Esophagus muscularis mucosa (tissue), 4 donors: ENCODE data around the gene PIR. TPM values are rescaled to one million over a fixed set of nuclear protein-coding genes. Genes with fewer than 3 reads are reported as not detected.

Source experiments
- DNase-seq: peaks from one replicate; pipeline ENCODE4 v3.0.0-alpha.2; 2017; ENCODE audit errors: extremely low spot score
- H3K27ac ChIP-seq, 4 donors: fragments of 200-600 bp; sonication (generic); replicated peaks in 1 of 4; 1 replicate in 3 of 4; 2 replicates in 1 of 4; pipeline ENCODE4 v1.5.1; 2016 to 2019; ENCODE audit warnings: mild to moderate bottlenecking in 1 of 4
- H3K27me3 ChIP-seq, 4 donors: fragments of 200-600 bp; sonication (generic); one replicate each; pipeline versions ENCODE4 v1.5.1 to v1.6.0; 2016 to 2019
- H3K36me3 ChIP-seq, 4 donors: fragments of 200-600 bp; sonication (generic); one replicate each; pipeline ENCODE4 v1.5.1; 2016 to 2019
- H3K4me1 ChIP-seq, 4 donors: fragments of 200-600 bp; sonication (generic); one replicate each; pipeline ENCODE4 v1.5.1; 2016 to 2019
- H3K4me3 ChIP-seq, 4 donors: fragments of 200-600 bp; sonication (generic); 1 replicate in 2 of 4; 2 replicates in 2 of 4; pipeline ENCODE4 v1.5.1; 2016 to 2019; ENCODE audit warnings: mild to moderate bottlenecking in 4 of 4, moderate library complexity in 1 of 4
- H3K9me3 ChIP-seq, 4 donors: fragments of 200-600 bp; sonication (generic); 1 replicate in 3 of 4; 2 replicates in 1 of 4; pipeline ENCODE4 v1.5.1; 2016 to 2019
- EP300 ChIP-seq: sonication (generic); formaldehyde crosslinking; IDR thresholded peaks from one replicate; pipeline ENCODE4 v1.6.1; 2017; ENCODE audit warnings: antibody characterized with exemption
- POLR2A ChIP-seq: fragments of 450-650 bp; IDR thresholded peaks from one replicate; pipeline ENCODE4 v1.6.1; 2017; ENCODE audit warnings: antibody characterized with exemption, moderate library complexity, mild to moderate bottlenecking, low read depth
- POLR2AphosphoS5 ChIP-seq, 2 donors: sonication (generic); formaldehyde crosslinking; IDR thresholded peaks; one replicate each; pipeline ENCODE4 v1.6.1; 2017; ENCODE audit warnings: antibody characterized with exemption in 2 of 2
- WGBS: methylation state at CpG from one replicate; pipeline ENCODE4 v1.1.5; 2018; 5-methylcytosine and 5-hydroxymethylcytosine counted together
- intact Hi-C: fragments of 100-400 bp; cut with DNase I; formaldehyde crosslinking; loops from one replicate; pipeline ENCODE4 v1.15.1; 2023
- total RNA-seq, 4 donors: library from RNA; depleted of rRNA; stranded (reverse); fragments of >200 nt; gene quantifications; one replicate each; pipeline versions ENCODE4 v1.1.0 to v1.2.1, GENCODE V29; 2016
- TF ChIP-seq, protein P1 (sequence below), 3 experiments: fragments of 200-600 bp in 2 of 3; fragments of 450-650 bp in 1 of 3; sonication (generic) in 2 of 3; IDR thresholded peaks; one replicate each; pipeline ENCODE4 v1.5.1; 2017 to 2019; ENCODE audit warnings: antibody characterized with exemption in 3 of 3, mild to moderate bottlenecking in 2 of 3, moderate library complexity in 1 of 3

Gene PIR
- total RNA-seq, 4 donors from 2014 or later: 12.1 to 24.9 (median 19.3) TPM

DNA sequence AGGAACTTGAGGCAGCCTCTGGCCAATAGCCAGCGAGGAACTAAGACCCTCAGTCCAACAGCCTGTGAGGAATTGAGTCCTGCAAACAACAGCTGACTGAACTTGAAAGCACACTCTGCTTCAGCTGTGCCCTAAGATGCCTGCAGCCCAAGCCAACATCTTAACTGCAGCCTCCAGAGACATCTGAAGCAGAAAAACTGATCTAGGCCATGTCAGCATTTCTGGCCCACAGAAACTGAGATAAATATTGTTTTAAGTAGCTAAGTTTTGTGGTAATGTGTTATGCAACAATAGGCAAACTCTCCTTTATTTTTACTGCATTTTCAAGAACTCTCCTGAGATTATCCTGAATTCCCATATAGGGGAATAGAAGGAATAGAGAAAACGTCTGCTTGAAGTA, 133.4 kb downstream of the PIR start:
- Histone ChIP-seq H3K9me3 (no peaks in the 10 kb centered on the region), H3K4me3 (no peak overlapping the region), H3K4me1 (no peaks in the 10 kb centered on the region), H3K27me3 (no peaks in the 10 kb centered on the region), H3K27ac (no peak overlapping the region), H3K36me3 (peaks cover 0 to 9% (median 0%) of the 10 kb centered on the region in 4 donors)
- TF ChIP-seq, protein P1, sequence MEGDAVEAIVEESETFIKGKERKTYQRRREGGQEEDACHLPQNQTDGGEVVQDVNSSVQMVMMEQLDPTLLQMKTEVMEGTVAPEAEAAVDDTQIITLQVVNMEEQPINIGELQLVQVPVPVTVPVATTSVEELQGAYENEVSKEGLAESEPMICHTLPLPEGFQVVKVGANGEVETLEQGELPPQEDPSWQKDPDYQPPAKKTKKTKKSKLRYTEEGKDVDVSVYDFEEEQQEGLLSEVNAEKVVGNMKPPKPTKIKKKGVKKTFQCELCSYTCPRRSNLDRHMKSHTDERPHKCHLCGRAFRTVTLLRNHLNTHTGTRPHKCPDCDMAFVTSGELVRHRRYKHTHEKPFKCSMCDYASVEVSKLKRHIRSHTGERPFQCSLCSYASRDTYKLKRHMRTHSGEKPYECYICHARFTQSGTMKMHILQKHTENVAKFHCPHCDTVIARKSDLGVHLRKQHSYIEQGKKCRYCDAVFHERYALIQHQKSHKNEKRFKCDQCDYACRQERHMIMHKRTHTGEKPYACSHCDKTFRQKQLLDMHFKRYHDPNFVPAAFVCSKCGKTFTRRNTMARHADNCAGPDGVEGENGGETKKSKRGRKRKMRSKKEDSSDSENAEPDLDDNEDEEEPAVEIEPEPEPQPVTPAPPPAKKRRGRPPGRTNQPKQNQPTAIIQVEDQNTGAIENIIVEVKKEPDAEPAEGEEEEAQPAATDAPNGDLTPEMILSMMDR (IDR thresholded peaks at IDR 0.05): no peak
- TF ChIP-seq POLR2AphosphoS5 (IDR thresholded peaks at IDR 0.05) (no peak), EP300 (no peak), POLR2A (no peak)
- 63% methylated on average over 2 of the region's 2 CpGs for WGBS
- intact Hi-C loops: loop anchor here (10.0 kb wide), 1 partner anchor 205 kb away; no protein-coding TSS in a partner anchor
- DNase-seq: no peak

DNA sequence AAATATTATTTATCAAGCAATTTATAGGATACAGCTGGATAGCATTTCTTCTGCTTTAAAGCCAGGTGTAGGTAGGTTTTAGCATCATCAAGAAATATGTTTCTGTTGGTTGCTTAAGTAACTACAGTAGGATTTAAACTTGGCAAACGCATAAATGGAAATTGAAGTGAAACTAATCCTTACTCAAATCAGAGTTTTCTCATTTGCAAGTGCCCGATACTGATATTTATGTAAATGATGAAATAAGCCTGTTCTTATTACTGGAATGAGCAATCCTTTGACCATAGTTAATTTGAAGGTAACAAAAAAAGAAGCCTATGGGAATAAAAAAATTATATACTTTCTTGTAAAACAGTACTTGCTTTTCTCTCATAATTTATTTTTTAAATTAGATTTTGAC, 134.6 kb downstream of the PIR start:
- DNase-seq: no peak
- Histone ChIP-seq H3K36me3 (peaks cover 0 to 9% (median 0%) of the 10 kb centered on the region in 4 donors), H3K4me3 (no peak overlapping the region), H3K9me3 (no peaks in the 10 kb centered on the region), H3K27ac (no peak overlapping the region), H3K27me3 (no peaks in the 10 kb centered on the region), H3K4me1 (no peaks in the 10 kb centered on the region)
- TF ChIP-seq, protein P1 (IDR thresholded peaks at IDR 0.05): no peak
- TF ChIP-seq POLR2A (no peak), EP300 (no peak), POLR2AphosphoS5 (IDR thresholded peaks at IDR 0.05) (no peak)
- 78% methylated on average over 2 of the region's 2 CpGs for WGBS
- intact Hi-C loops: loop anchor here (10.0 kb wide), 1 partner anchor 206 kb away; no protein-coding TSS in a partner anchor

DNA sequence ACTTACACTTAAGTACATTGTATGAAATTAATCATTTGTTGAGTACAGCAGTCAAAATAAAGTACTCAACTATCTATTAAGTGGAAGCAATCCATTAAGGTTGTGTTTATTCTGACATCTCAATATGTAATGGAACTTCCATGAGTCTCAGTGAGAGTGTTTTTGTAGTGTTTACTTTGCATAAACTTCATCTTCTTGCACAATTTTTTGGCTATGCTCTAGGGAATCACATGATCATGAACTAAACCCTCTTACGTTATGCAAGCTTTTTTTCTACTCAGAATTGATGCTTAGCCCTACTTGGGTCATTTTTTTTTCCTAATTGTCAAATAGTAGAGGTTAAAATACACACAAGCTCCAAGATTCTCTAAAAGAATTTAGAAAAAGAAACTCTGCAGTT, 136.7 kb downstream of the PIR start:
- TF ChIP-seq, protein P1 (IDR thresholded peaks at IDR 0.05): no peak
- Histone ChIP-seq H3K27me3 (no peaks in the 10 kb centered on the region), H3K4me3 (no peak overlapping the region), H3K9me3 (no peaks in the 10 kb centered on the region), H3K36me3 (no peaks in the 10 kb centered on the region), H3K27ac (peak overlapping the region in 1 of 4 donors; percentile 38), H3K4me1 (no peaks in the 10 kb centered on the region)
- no peak for DNase-seq
- intact Hi-C loops: loop anchor here (10.0 kb wide), 1 partner anchor 208 kb away; no protein-coding TSS in a partner anchor
- 37% methylated on average over 1 of the region's 1 CpG for WGBS

DNA sequence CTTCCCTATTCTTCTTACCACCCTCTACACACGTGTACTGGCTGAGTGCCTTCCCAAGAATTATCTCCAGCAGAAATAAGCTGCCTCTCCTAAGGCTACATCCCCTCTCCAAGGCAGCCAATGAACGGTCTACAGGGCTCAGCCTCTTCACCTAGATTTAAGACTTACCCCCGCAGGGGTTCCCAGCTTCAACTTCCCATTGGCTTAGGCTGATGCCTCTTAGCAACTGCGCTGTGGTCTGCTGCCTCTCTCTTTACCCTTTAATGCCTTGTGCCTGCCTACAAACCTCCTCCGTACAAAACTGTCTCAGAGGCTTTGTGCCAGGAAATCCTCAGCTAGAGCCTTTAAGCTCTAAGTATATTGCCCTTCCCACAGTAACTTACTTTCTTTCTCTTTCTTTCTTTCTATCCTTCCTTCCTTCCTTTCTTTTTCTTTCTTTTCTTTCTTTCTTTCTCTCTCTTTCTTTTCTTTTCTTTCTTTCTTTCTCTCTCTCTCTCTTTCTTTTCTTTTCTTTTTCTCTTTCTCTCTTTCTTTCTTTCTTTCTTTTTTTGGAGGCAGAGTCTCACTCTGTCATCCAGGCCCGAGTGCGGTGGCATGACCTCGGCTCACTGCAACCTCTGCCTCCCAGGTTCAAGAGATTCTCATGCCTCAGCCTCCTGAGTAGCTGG, 142.7 kb downstream of the PIR start:
- H3K27ac ChIP-seq: no peak overlapping the region
- intact Hi-C loops: loop anchor here (10.0 kb wide), 1 partner anchor 214 kb away; no protein-coding TSS in a partner anchor

More for the DNA sequence above, 142.7 kb downstream of the PIR start:
- no peak overlapping the region for H3K4me3 ChIP-seq
- DNase-seq: no peak
- H3K27me3 ChIP-seq: no peaks in the 10 kb centered on the region
- no peaks in the 10 kb centered on the region for H3K4me1 ChIP-seq
- 73% methylated on average over 8 of the region's 8 CpGs for WGBS
- no peaks in the 10 kb centered on the region for H3K9me3 ChIP-seq
- no peak for TF ChIP-seq POLR2AphosphoS5 (IDR thresholded peaks at IDR 0.05)
- no peak for TF ChIP-seq POLR2A
- TF ChIP-seq, protein P1 (IDR thresholded peaks at IDR 0.05): no peak
- TF ChIP-seq EP300: no peak
- peaks cover 0 to 11% (median 0%) of the 10 kb centered on the region in 4 donors for H3K36me3 ChIP-seq
